Sigmoid colon (tissue), 7 donors: ENCODE data around the gene RPL36A. TPM values are rescaled to one million over a fixed set of nuclear protein-coding genes. Genes with fewer than 3 reads are reported as not detected.

Experiments
- DNase-seq: peaks from one replicate; pipeline ENCODE4 v3.0.0-alpha.2; 2019
- H3K27ac ChIP-seq, 4 donors: fragments of 200-600 bp; sonication (generic); one replicate each; pipeline ENCODE4 v1.5.1; 2016 to 2019; ENCODE audit warnings: mild to moderate bottlenecking in 1 of 4
- H3K27me3 ChIP-seq, 3 donors: fragments of 200-600 bp; sonication (generic); one replicate each; pipeline ENCODE4 v1.5.1; 2019; ENCODE audit warnings: mild to moderate bottlenecking in 1 of 3
- H3K36me3 ChIP-seq, 4 donors: fragments of 200-600 bp; sonication (generic); one replicate each; pipeline ENCODE4 v1.5.1; 2016 to 2019
- H3K4me1 ChIP-seq, 4 donors: fragments of 200-600 bp; sonication (generic); one replicate each; pipeline ENCODE4 v1.5.1; 2017 to 2019
- H3K4me3 ChIP-seq, 4 donors: fragments of 200-600 bp; sonication (generic); one replicate each; pipeline ENCODE4 v1.5.1; 2017 to 2019; ENCODE audit warnings: mild to moderate bottlenecking in 2 of 4, moderate library complexity in 1 of 4
- H3K9me3 ChIP-seq, 4 donors: fragments of 200-600 bp in 3 of 4; sonication (generic) in 3 of 4; one replicate each; pipeline versions ENCODE4 v1.5.1 to v1.6.1; 2013 to 2019
- CTCF ChIP-seq, 4 experiments: fragments of 450-650 bp in 3 of 4; fragments of 200-600 bp in 1 of 4; IDR thresholded peaks; one replicate each; pipeline ENCODE4 v1.5.1; 2016 to 2019; ENCODE audit warnings: antibody characterized with exemption in 4 of 4, mild to moderate bottlenecking in 3 of 4, moderate library complexity in 2 of 4
- EP300 ChIP-seq, 4 donors: sonication (generic); formaldehyde crosslinking; IDR thresholded peaks; one replicate each; pipeline ENCODE4 v1.6.1; 2017; ENCODE audit warnings: antibody characterized with exemption in 4 of 4
- POLR2A ChIP-seq, 2 donors: fragments of 450-650 bp; IDR thresholded peaks; one replicate each; pipeline ENCODE4 v1.6.1; 2016; ENCODE audit warnings: antibody characterized with exemption in 2 of 2, mild to moderate bottlenecking in 2 of 2, moderate library complexity in 2 of 2
- POLR2AphosphoS5 ChIP-seq, 4 donors: sonication (generic); formaldehyde crosslinking; IDR thresholded peaks; one replicate each; pipeline ENCODE4 v1.6.1; 2017; ENCODE audit warnings: antibody characterized with exemption in 4 of 4
- WGBS, 2 donors: extraction: QIAGEN DNeasy Blood & Tissue Kit; methylation state at CpG; one replicate each; pipeline ENCODE4 v1.1.7; 2013; 5-methylcytosine and 5-hydroxymethylcytosine counted together
- intact Hi-C: fragments of 100-400 bp; cut with DNase I; formaldehyde crosslinking; loops from one replicate; pipeline ENCODE4 v1.15.1; 2023
- polyA plus RNA-seq, 3 donors: library from polyadenylated mRNA; stranded (reverse); fragments of 200-250 nt; gene quantifications; one replicate each; pipeline ENCODE4 v1.2.3, GENCODE V29; 2013
- total RNA-seq, 4 donors: library from RNA; depleted of rRNA; stranded (reverse); fragments of >200 nt; gene quantifications; one replicate each; pipeline ENCODE4 v1.1.0, GENCODE V29; 2016
- donor health status: healthy with polysubstance abuse.
- donor health status: Bipolar disorder and iron deficiency.
- donor health status: healthy.

The RPL36A gene
- total and polyA plus RNA-seq, 7 donors = 753 to 3,258 (median 1,854) TPM

GRCh38 chrX:101411984-101412383, 21.2 kb downstream of the RPL36A start:
- Histone ChIP-seq H3K27me3 (no peaks in the 10 kb centered on the region), H3K4me1 (peaks cover 0 to 58% (median 15%) of the 10 kb centered on the region in 4 donors), H3K4me3 (no peak overlapping the region), H3K36me3 (peaks cover 0 to 19% (median 0%) of the 10 kb centered on the region in 4 donors), H3K27ac (peak overlapping the region in 1 of 4 donors; percentile 38), H3K9me3 (no peaks in the 10 kb centered on the region)
- DNase-seq = no peak
- TF ChIP-seq EP300 (IDR thresholded peaks at IDR 0.05) = no peak
- no peak for TF ChIP-seq CTCF (IDR thresholded peaks at IDR 0.05)
- no peak for TF ChIP-seq POLR2A (IDR thresholded peaks at IDR 0.05)
- TF ChIP-seq POLR2AphosphoS5 (IDR thresholded peaks at IDR 0.05) = no peak
- 81 to 87% methylated on average over 10 of the region's 10 CpGs for WGBS, 2 donors
- intact Hi-C loops = loop anchor here (10.0 kb wide), 1 partner anchor 523 kb away; the partner anchor contains the start of gene ZMAT1

GRCh38 chrX:101415180-101416145, 24.7 kb downstream of the RPL36A start:
- WGBS, 2 donors = 18 to 46% methylated on average over 12 of the region's 12 CpGs

GRCh38 chrX:101416691-101417090, 25.9 kb downstream of the RPL36A start:
- peak overlapping the region in 3 of 4 donors; percentile 87 to 91 (median 90) for H3K27ac ChIP-seq
- H3K36me3 ChIP-seq = peaks cover 0 to 19% (median 0%) of the 10 kb centered on the region in 4 donors
- no peaks in the 10 kb centered on the region for H3K27me3 ChIP-seq
- 93 to 96% methylated on average over 7 of the region's 7 CpGs for WGBS, 2 donors
- TF ChIP-seq POLR2A (IDR thresholded peaks at IDR 0.05) = no peak
- intact Hi-C loops = loop anchor here (2.0 to 10.0 kb wide), 7 partner anchors 71 to 1941 kb away; partner anchors contain the start of genes ARMCX1, ARMCX4, ARMCX6 and TCEAL9
- no peak for DNase-seq
- H3K4me1 ChIP-seq = peaks cover 0 to 54% (median 14%) of the 10 kb centered on the region in 4 donors
- no peaks in the 10 kb centered on the region for H3K9me3 ChIP-seq
- H3K4me3 ChIP-seq = no peak overlapping the region

More at GRCh38 chrX:101415180-101416145, 24.7 kb downstream of the RPL36A start:
- Histone ChIP-seq H3K9me3 (no peaks in the 10 kb centered on the region), H3K27me3 (no peaks in the 10 kb centered on the region), H3K4me3 (no peak overlapping the region), H3K27ac (peak overlapping the region; percentile 50 to 91 (median 88)), H3K4me1 (peaks cover 0 to 63% (median 20%) of the 10 kb centered on the region in 4 donors), H3K36me3 (peaks cover 0 to 19% (median 0%) of the 10 kb centered on the region in 4 donors)
- TF ChIP-seq CTCF (IDR thresholded peaks at IDR 0.05) (peak; percentile 23 to 62 (median 45)), EP300 (IDR thresholded peaks at IDR 0.05) (no peak), POLR2AphosphoS5 (IDR thresholded peaks at IDR 0.05) (peak in 1 of 4 donors; percentile 15), POLR2A (IDR thresholded peaks at IDR 0.05) (no peak)
- no peak for DNase-seq
- intact Hi-C loops = loop anchor here (2.0 to 10.0 kb wide), 7 partner anchors 72 to 1942 kb away; partner anchors contain the start of genes ARMCX1, ARMCX4, ARMCX6 and TCEAL9

GRCh38 chrX:101417190-101417589, 26.4 kb downstream of the RPL36A start:
- Histone ChIP-seq H3K36me3 (peaks cover 0 to 15% (median 0%) of the 10 kb centered on the region in 4 donors), H3K4me3 (no peak overlapping the region), H3K27ac (peak overlapping the region; percentile 84 to 91 (median 88)), H3K27me3 (no peaks in the 10 kb centered on the region), H3K9me3 (no peaks in the 10 kb centered on the region), H3K4me1 (peaks cover 0 to 50% (median 13%) of the 10 kb centered on the region in 4 donors)
- TF ChIP-seq CTCF (IDR thresholded peaks at IDR 0.05) (no peak), EP300 (IDR thresholded peaks at IDR 0.05) (no peak), POLR2A (IDR thresholded peaks at IDR 0.05) (no peak), POLR2AphosphoS5 (IDR thresholded peaks at IDR 0.05) (no peak)
- DNase-seq = no peak
- intact Hi-C loops = loop anchor here (2.0 to 10.0 kb wide), 7 partner anchors 70 to 1940 kb away; partner anchors contain the start of genes ARMCX1, ARMCX4, ARMCX6 and TCEAL9
- WGBS, 2 donors = 73 to 80% methylated on average over 4 of the region's 4 CpGs
